ENCODE results near the gene FNTB. TPM values are rescaled to one million over a fixed set of nuclear protein-coding genes. Genes with fewer than 3 reads are reported as not detected.

FNTB gene
- total RNA-seq, 1 donor from 2014 or later, result 19.9 TPM

GRCh38 chr14:65074449-65075150 is 87.9 kb downstream of the FNTB start:
- H3K27ac ChIP-seq (ENCODE audit: low read depth, low read length), result no peak overlapping the region
- H4K20me1 ChIP-seq (ENCODE audit: insufficient read depth, low read length), result peaks cover 58% of the 10 kb centered on the region
- no peak overlapping the region for H3K27ac Mint-ChIP-seq (ENCODE audit: unreplicated experiment)
- H3K36me3 ChIP-seq (ENCODE audit: insufficient read depth, low read length), result peaks cover 27% of the 10 kb centered on the region
- H3K4me3 ChIP-seq (ENCODE audit: insufficient read depth, low read depth, low read length), result no peak overlapping the region
- no peak overlapping the region for H3K9ac ChIP-seq (ENCODE audit: low read length)
- DNase-seq (ENCODE audit: low read depth) (no peak), FAIRE-seq (no peak)
- H3K4me1 Mint-ChIP-seq (ENCODE audit: low read depth, unreplicated experiment), result peaks cover 2% of the 10 kb centered on the region
- no peaks in the 10 kb centered on the region for H3K9me3 ChIP-seq (ENCODE audit: insufficient read depth, low read depth, low read length)
- peaks cover 39% of the 10 kb centered on the region for H3K36me3 Mint-ChIP-seq (ENCODE audit: low read depth, unreplicated experiment)
- no peaks in the 10 kb centered on the region for H3K27me3 ChIP-seq (ENCODE audit: insufficient read depth, low read length)
- no peaks in the 10 kb centered on the region for H3K9me3 Mint-ChIP-seq (ENCODE audit: unreplicated experiment)
- no peaks in the 10 kb centered on the region for H3K4me1 ChIP-seq (ENCODE audit: insufficient read depth, low read length)
- no peak overlapping the region for H2AFZ ChIP-seq (ENCODE audit: low read depth, low read length)
- no peaks in the 10 kb centered on the region for H3K27me3 Mint-ChIP-seq (ENCODE audit: low read depth, unreplicated experiment)
- no peak overlapping the region for H3K4me2 ChIP-seq (ENCODE audit: low read length)
- TF ChIP-seq EZH2 (IDR thresholded peaks at IDR 0.05; ENCODE audit: insufficient read depth, low read length) (no peak), CTCF (IDR thresholded peaks at IDR 0.05; ENCODE audit: insufficient read depth, low read depth, low read length) (no peak)
- no peak overlapping the region for H3K4me3 Mint-ChIP-seq (ENCODE audit: unreplicated experiment)
- H3K79me2 ChIP-seq (ENCODE audit: insufficient read depth, low read length), result peaks cover 5% of the 10 kb centered on the region

- Mint-ChIP-seq H3K27ac (ENCODE audit: unreplicated experiment) (no peak overlapping the region), H3K36me3 (ENCODE audit: low read depth, unreplicated experiment) (peaks cover 38% of the 10 kb centered on the region), H3K4me3 (ENCODE audit: unreplicated experiment) (no peak overlapping the region), H3K4me1 (ENCODE audit: low read depth, unreplicated experiment) (peaks cover 6% of the 10 kb centered on the region), H3K9me3 (ENCODE audit: unreplicated experiment) (no peaks in the 10 kb centered on the region), H3K27me3 (ENCODE audit: low read depth, unreplicated experiment) (no peaks in the 10 kb centered on the region)
- peaks cover 16% of the 10 kb centered on the region for H3K79me2 ChIP-seq (ENCODE audit: insufficient read depth, low read length)
- no peak overlapping the region for H2AFZ ChIP-seq (ENCODE audit: low read depth, low read length)
- FAIRE-seq, result no peak
- no peak for DNase-seq (ENCODE audit: low read depth)
- TF ChIP-seq CTCF (IDR thresholded peaks at IDR 0.05; ENCODE audit: insufficient read depth, low read depth, low read length) (no peak), EZH2 (IDR thresholded peaks at IDR 0.05; ENCODE audit: insufficient read depth, low read length) (no peak)
- H3K4me1 ChIP-seq (ENCODE audit: insufficient read depth, low read length), result no peaks in the 10 kb centered on the region
- peaks cover 36% of the 10 kb centered on the region for H3K36me3 ChIP-seq (ENCODE audit: insufficient read depth, low read length)
- no peaks in the 10 kb centered on the region for H3K27me3 ChIP-seq (ENCODE audit: insufficient read depth, low read length)
- no peak overlapping the region for H3K27ac ChIP-seq (ENCODE audit: low read depth, low read length)
- H3K9ac ChIP-seq (ENCODE audit: low read length), result no peak overlapping the region
- H3K4me3 ChIP-seq (ENCODE audit: insufficient read depth, low read depth, low read length), result no peak overlapping the region
- no peaks in the 10 kb centered on the region for H3K9me3 ChIP-seq (ENCODE audit: insufficient read depth, low read depth, low read length)
- peaks cover 61% of the 10 kb centered on the region for H4K20me1 ChIP-seq (ENCODE audit: insufficient read depth, low read length)
- H3K4me2 ChIP-seq (ENCODE audit: low read length), result no peak overlapping the region
Observed at GRCh38 chr14:65075628-65076325, 89.1 kb downstream of the FNTB start.

- H3K9me3 Mint-ChIP-seq (ENCODE audit: unreplicated experiment), result no peaks in the 10 kb centered on the region
- peaks cover 49% of the 10 kb centered on the region for H3K36me3 ChIP-seq (ENCODE audit: insufficient read depth, low read length)
Observed at GRCh38 chr14:65077318-65077717, 90.6 kb downstream of the FNTB start.

More at GRCh38 chr14:65077318-65077717, 90.6 kb downstream of the FNTB start:
- Histone ChIP-seq H4K20me1 (ENCODE audit: insufficient read depth, low read length) (peaks cover 67% of the 10 kb centered on the region), H3K4me3 (ENCODE audit: insufficient read depth, low read depth, low read length) (no peak overlapping the region), H3K4me2 (ENCODE audit: low read length) (no peak overlapping the region), H3K27me3 (ENCODE audit: insufficient read depth, low read length) (no peaks in the 10 kb centered on the region), H3K27ac (ENCODE audit: low read depth, low read length) (no peak overlapping the region), H3K9ac (ENCODE audit: low read length) (no peak overlapping the region), H3K4me1 (ENCODE audit: insufficient read depth, low read length) (no peaks in the 10 kb centered on the region), H3K79me2 (ENCODE audit: insufficient read depth, low read length) (peaks cover 32% of the 10 kb centered on the region), H3K9me3 (ENCODE audit: insufficient read depth, low read depth, low read length) (no peaks in the 10 kb centered on the region), H2AFZ (ENCODE audit: low read depth, low read length) (no peak overlapping the region)
- TF ChIP-seq CTCF (IDR thresholded peaks at IDR 0.05; ENCODE audit: insufficient read depth, low read depth, low read length) (no peak), EZH2 (IDR thresholded peaks at IDR 0.05; ENCODE audit: insufficient read depth, low read length) (no peak)
- no peak overlapping the region for H3K27ac Mint-ChIP-seq (ENCODE audit: unreplicated experiment)
- H3K36me3 Mint-ChIP-seq (ENCODE audit: low read depth, unreplicated experiment), result peaks cover 46% of the 10 kb centered on the region
- H3K4me1 Mint-ChIP-seq (ENCODE audit: low read depth, unreplicated experiment), result peaks cover 20% of the 10 kb centered on the region
- H3K4me3 Mint-ChIP-seq (ENCODE audit: unreplicated experiment), result no peak overlapping the region
- no peaks in the 10 kb centered on the region for H3K27me3 Mint-ChIP-seq (ENCODE audit: low read depth, unreplicated experiment)
- no peak for DNase-seq (ENCODE audit: low read depth)
- FAIRE-seq, result no peak

Measured in astrocyte (in vitro differentiated cells and primary cell).